Measurements from ENCODE around the gene NHLH1.

Gene NHLH1

DNA sequence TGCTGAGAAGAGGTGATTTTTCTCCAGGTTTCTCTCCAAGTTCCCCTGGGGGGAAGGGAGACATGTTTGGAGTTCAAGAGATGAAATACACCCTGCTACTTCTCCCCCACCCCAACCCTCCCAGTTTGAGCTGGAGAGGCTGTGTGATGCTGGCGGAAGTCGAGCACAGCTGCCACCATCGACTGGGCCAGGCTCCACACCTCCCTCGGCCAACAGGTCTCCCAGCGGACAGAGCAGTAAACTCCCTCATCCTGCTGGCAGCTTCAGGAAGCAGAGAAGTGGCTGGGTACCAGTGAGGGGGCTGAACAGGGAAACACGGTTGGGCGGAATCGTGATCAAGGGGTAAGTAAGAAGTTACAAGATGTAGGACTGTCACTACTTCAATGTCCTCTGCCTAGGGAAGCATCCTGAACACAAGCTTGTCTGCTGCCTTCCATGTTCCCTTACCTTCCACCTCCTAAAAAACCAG is 6.6 kb upstream of the NHLH1 start:
- Histone ChIP-seq H3K4me3 (ENCODE audit: low read depth in 1 of 2, low read length in 2 of 2) (no peak overlapping the region), H3K27me3 (ENCODE audit: insufficient read depth, low read length, poor library complexity) (no peaks in the 10 kb centered on the region), H3K79me2 (ENCODE audit: insufficient read depth, low read length) (no peaks in the 10 kb centered on the region), H3K9ac (ENCODE audit: low read depth, low read length) (no peak overlapping the region), H2AFZ (ENCODE audit: low read depth, low read length) (no peak overlapping the region), H4K20me1 (ENCODE audit: insufficient read depth, low read length) (no peaks in the 10 kb centered on the region), H3K9me3 (ENCODE audit: insufficient read depth, low read length, severe bottlenecking) (no peaks in the 10 kb centered on the region), H3K4me1 (ENCODE audit: insufficient read depth, low read length) (no peaks in the 10 kb centered on the region), H3K4me2 (ENCODE audit: insufficient read depth, low read length) (no peak overlapping the region), H3K36me3 (ENCODE audit: insufficient read depth, low read length) (peaks cover 31% of the 10 kb centered on the region), H3K27ac (ENCODE audit: low read length) (no peak overlapping the region)
- DNase-seq (no peak), ATAC-seq (ENCODE audit: insufficient read depth, low read depth) (0 out of 3 replicates have a peak, but pooled peaks have one; percentile 15)
- TF ChIP-seq CTCF (IDR thresholded peaks at IDR 0.05; ENCODE audit: borderline replicate concordance, extremely low read depth, low read length, poor library complexity, severe bottlenecking) (no peak), EZH2 (IDR thresholded peaks at IDR 0.05; ENCODE audit: borderline replicate concordance, low read depth, low read length, severe bottlenecking) (no peak)

DNA sequence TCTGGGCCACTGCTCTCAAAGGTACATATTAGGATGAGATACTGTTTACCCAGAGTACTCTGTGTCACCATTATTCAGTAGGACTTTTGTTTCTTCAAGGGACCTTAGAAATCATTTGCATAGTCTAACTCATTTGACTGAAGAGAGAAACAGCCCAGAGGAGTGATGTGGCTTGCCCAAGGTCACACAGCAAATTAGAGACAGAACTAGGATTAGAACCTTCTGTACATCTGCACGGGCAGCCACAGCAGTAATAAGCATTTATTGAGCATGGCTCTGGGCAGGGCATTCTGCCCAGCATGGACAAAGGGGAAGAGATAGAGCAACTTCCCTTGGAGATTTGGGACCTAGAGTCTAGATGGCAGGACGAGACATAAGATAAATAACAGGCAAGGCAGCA is 5.7 kb upstream of the NHLH1 start:
- H3K36me3 ChIP-seq (ENCODE audit: insufficient read depth, low read length) = peaks cover 22% of the 10 kb centered on the region
- no peak overlapping the region for H3K27ac ChIP-seq (ENCODE audit: low read length)
- no peak for ATAC-seq (ENCODE audit: insufficient read depth, low read depth)
- TF ChIP-seq EZH2 (IDR thresholded peaks at IDR 0.05; ENCODE audit: borderline replicate concordance, low read depth, low read length, severe bottlenecking) = no peak
- TF ChIP-seq CTCF (IDR thresholded peaks at IDR 0.05; ENCODE audit: borderline replicate concordance, extremely low read depth, low read length, poor library complexity, severe bottlenecking) = no peak
- H2AFZ ChIP-seq (ENCODE audit: low read depth, low read length) = no peak overlapping the region
- H3K9me3 ChIP-seq (ENCODE audit: insufficient read depth, low read length, severe bottlenecking) = no peaks in the 10 kb centered on the region
- H3K4me3 ChIP-seq (ENCODE audit: low read depth in 1 of 2, low read length in 2 of 2) = no peak overlapping the region
- DNase-seq = no peak
- H4K20me1 ChIP-seq (ENCODE audit: insufficient read depth, low read length) = no peaks in the 10 kb centered on the region
- H3K4me2 ChIP-seq (ENCODE audit: insufficient read depth, low read length) = no peak overlapping the region
- no peaks in the 10 kb centered on the region for H3K79me2 ChIP-seq (ENCODE audit: insufficient read depth, low read length)
- H3K4me1 ChIP-seq (ENCODE audit: insufficient read depth, low read length) = no peaks in the 10 kb centered on the region
- H3K9ac ChIP-seq (ENCODE audit: low read depth, low read length) = no peak overlapping the region
- H3K27me3 ChIP-seq (ENCODE audit: insufficient read depth, low read length, poor library complexity) = no peaks in the 10 kb centered on the region

DNA sequence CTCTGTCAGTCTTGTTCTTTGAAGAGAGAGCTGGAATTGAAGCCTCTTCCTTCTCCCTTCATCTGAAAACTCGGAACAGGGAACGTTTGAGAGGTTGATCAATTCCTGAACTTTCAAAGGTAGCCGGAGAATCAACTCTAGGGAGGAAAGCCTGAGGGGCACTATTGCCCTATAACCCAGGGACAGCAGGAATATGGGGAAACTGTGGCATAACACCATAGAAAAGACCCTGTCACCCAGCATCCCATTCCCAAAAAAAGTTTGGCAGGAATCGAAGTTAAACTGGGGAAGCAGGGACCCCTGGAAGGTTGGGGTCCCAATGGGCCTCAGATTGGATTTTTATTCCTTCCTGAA is 5.1 kb upstream of the NHLH1 start:
- no peaks in the 10 kb centered on the region for H3K79me2 ChIP-seq (ENCODE audit: insufficient read depth, low read length)
- no peak for TF ChIP-seq EZH2 (IDR thresholded peaks at IDR 0.05; ENCODE audit: borderline replicate concordance, low read depth, low read length, severe bottlenecking)
- no peak for TF ChIP-seq CTCF (IDR thresholded peaks at IDR 0.05; ENCODE audit: borderline replicate concordance, extremely low read depth, low read length, poor library complexity, severe bottlenecking)
- H3K4me2 ChIP-seq (ENCODE audit: insufficient read depth, low read length) = no peak overlapping the region
- H2AFZ ChIP-seq (ENCODE audit: low read depth, low read length) = no peak overlapping the region
- H4K20me1 ChIP-seq (ENCODE audit: insufficient read depth, low read length) = no peaks in the 10 kb centered on the region
- peaks cover 16% of the 10 kb centered on the region for H3K36me3 ChIP-seq (ENCODE audit: insufficient read depth, low read length)
- H3K27ac ChIP-seq (ENCODE audit: low read length) = no peak overlapping the region
- H3K27me3 ChIP-seq (ENCODE audit: insufficient read depth, low read length, poor library complexity) = no peaks in the 10 kb centered on the region
- no peaks in the 10 kb centered on the region for H3K4me1 ChIP-seq (ENCODE audit: insufficient read depth, low read length)
- DNase-seq (no peak), ATAC-seq (ENCODE audit: insufficient read depth, low read depth) (no peak)
- H3K4me3 ChIP-seq (ENCODE audit: low read depth in 1 of 2, low read length in 2 of 2) = no peak overlapping the region
- no peak overlapping the region for H3K9ac ChIP-seq (ENCODE audit: low read depth, low read length)
- H3K9me3 ChIP-seq (ENCODE audit: insufficient read depth, low read length, severe bottlenecking) = no peaks in the 10 kb centered on the region

Data from DND-41 (cell line).